Activated naive CD4-positive, alpha-beta T cell treated with anti-CD3 and anti-CD28 coated beads, Interleukin-2, amount 50 U/mL, for 16 hours (primary cell): ENCODE results near the gene WDR83.
"Not testable (repeated sequence)": the region's sequence is repeated elsewhere in the genome, so short reads cannot be mapped to it uniquely, and the experiment has no call there.

Experiments
- DNase-seq: peaks from one replicate; pipeline ENCODE4 v3.0.0-alpha.2; 2020

Gene WDR83

GRCh38 chr19:12656899-12657571 is 9.6 kb upstream of the WDR83 start:
- DNase-seq: peak; percentile 28

DNA sequence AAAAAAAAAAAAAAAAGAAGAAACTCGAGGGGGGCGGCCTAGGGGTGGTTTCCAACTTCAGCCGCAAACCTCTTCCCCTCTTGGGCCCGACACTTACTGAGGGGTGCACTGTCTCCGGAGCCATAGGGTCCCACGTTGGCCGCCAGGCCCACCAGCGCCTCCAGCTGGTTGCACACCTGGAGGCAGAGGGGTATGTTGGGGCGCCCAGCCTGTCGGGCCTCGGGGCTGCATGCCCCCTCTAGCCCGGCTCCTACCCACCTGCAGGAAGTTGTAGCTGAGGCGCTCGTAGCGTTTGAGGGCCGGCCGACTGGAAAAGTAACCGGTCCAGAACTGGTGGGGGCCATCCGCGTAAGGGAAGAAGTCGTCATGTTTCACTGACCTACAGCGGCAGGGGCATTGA is 8.6 kb upstream of the WDR83 start:
- no peak for DNase-seq

- no peak for DNase-seq
Measured at GRCh38 chr19:12660980-12661379, 5.6 kb upstream of the WDR83 start.

GRCh38 chr19:12664406-12665280 is 2.0 kb upstream of the WDR83 start:
- no peak for DNase-seq

DNA sequence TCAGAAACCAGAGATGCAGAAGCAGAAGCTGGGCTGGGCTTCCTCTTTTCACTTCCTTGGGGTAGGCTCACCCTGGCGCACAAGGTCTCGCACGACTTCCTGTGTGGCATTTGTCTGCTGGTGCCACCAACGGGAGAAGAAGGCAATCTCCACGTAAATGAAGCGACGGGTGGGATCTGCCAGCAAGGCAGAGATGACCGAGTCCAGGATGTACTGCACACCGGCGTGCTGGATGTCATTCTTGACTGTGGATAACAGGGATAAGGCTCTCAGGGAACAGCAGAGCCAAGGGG is 1.4 kb upstream of the WDR83 start:
- DNase-seq: peak; percentile 59

- no peak for DNase-seq
Measured at GRCh38 chr19:12665671-12666264, 839 bp upstream of the WDR83 start.

GRCh38 chr19:12667731-12668302 is 1.2 kb downstream of the WDR83 start:
- DNase-seq: no peak

DNA sequence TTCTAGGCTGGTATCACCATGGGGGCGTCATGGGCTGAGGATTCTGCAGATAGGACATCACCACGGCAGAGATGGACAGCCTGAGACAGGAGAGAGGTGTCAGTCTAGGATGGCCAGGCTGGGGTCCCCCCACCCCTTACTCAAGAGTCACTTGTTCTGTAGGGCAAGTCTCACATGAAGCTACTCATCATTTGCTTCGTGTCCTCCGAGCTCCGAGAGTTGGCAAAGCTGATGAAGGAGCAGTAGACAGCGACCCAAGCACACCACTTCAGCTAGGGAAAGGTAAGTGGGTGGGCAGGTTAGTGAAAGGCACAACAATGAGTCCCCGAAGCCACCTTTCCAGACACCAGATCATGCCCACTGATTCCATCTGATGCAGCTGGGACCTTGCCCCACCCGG is 1.7 kb downstream of the WDR83 start:
- DNase-seq: no peak

GRCh38 chr19:12668932-12669269 is 2.3 kb downstream of the WDR83 start:
- DNase-seq: peak; percentile 76

GRCh38 chr19:12669270-12670158 is 2.9 kb downstream of the WDR83 start:
- peak; percentile 74 for DNase-seq

- DNase-seq: no peak
Measured at GRCh38 chr19:12670159-12670928, 3.7 kb downstream of the WDR83 start.

GRCh38 chr19:12672744-12673143 is 6.1 kb downstream of the WDR83 start:
- no peak for DNase-seq

DNA sequence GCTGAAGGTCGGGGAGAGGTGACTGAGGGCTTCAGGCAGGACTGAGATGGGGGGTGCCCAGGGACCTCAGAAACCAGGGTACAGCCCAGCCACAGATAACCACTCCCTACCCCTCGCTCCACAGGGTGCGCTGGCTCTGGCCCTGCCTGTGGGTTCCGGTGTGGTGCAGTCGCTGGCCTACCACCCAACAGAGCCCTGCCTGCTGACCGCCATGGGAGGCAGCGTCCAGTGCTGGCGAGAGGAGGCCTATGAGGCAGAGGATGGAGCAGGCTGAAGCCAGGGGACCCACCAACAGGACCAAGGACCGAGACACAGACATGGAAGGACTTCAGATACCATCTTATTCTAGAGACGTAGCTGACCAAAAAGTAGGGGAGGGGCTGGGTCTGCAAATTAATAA is 8.8 kb downstream of the WDR83 start:
- DNase-seq: no peak

GRCh38 chr19:12675940-12676339 is 9.3 kb downstream of the WDR83 start:
- no peak for DNase-seq

DNA sequence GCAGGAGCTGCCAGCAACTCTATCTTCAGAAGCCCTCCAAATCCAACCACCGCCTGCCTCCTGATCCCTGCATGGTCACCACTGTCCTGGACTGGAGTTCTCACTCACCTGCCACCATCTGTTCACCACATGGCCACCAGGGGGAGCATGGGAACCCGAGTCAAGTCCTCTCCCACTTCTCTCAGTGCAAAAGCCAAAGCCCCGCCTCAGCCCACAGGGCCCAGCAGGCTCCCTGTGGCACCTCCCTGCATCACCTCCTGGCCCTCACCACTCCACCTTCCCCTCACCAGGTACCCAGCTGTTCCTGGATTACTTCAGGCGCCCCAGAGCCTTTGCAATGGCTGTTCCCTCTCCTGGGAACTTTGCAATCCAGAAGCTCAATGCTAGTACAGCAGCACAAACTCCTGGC is 9.8 kb downstream of the WDR83 start:
- peak; percentile 88 for DNase-seq

DNA sequence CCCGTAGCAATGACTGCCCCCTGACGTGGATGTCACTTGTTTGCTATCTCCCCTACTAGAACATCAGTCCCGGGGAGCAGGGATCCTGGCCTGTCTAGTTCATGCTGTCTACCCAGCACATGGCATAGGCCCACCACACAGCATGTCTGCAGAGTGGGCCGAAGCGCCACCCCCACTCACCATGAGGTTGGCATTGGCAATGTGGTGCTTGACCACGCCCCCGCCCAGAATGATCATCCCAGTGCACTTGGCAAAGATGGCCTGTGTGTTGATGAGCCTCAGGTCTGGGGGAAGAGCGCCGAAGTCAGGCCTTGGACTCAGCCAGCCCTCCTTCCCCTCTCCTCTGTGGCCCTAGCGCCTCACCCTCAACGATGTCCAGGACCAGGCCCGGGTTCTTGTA is 10.3 kb downstream of the WDR83 start:
- DNase-seq: no peak

- not testable (repeated sequence) for DNase-seq
Measured at GRCh38 chr19:12678039-12678438, 11.4 kb downstream of the WDR83 start.

DNA sequence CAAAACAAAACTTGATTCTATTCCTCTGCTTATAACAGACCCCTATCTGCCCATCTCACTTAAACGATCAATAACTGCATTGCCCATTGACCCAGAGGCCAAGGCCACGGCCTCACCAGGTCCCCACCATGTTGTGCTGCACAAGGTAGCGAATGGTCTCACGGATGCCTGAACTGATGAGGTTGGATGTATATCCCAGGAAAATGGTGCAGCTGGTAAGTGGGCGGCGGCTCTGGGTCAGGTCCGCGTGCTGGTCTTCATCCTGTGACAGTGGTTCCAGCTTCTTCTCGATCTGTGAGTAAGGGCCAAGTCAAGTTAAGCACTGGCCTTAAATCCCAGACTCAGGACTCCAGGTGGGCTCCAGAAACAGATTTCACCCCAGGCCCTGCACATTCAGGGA is 13.4 kb downstream of the WDR83 start:
- no peak for DNase-seq

- DNase-seq: peak; percentile 89
Measured at GRCh38 chr19:12681074-12681987, 14.7 kb downstream of the WDR83 start, which contains the start of gene DHPS. Gene DHPS, minus strand, starts transcription at chr19:12681880. Its CDS starts 114 bp downstream, at chr19:12681766.

DNA sequence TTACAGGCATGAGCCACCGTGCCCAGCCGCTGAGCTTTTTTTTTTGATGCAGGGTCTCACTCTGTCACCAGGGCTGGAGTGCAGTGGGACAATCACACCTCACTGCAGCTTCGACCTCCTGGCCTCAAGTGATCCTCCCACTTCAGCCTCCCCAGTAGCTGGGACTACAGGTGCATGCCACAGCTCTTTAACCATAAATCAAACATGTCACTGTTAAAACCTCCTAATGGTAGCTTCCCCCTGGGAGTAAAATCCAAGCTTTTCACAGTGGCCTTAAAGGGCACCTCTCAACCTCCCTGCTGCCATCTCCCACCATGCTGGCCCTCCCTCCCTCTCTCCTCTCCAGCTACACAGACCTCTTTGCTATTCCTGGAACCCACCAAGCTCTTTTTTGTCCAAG is 19.2 kb downstream of the WDR83 start:
- DNase-seq: no peak
